ENCODE measurements around the gene OR6M1.

DNA sequence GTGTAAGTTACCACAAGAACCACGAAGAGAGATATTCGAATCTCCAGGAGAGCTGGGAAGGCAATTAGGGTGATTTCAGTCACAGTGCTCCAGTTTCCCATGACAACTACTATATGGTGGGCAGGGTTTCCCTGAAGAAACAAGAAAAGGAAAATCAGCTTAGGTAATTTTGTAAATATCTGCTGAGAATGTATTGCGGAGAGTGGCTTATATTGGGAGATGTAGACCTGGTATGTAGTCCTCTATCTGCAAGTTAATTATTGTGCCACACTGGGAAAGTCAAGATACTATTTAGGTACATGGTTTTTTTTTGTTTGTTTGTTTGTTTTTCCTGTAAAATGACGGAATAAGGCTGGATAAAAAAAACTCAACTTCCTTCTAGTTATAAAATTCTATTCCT lies at the start of gene OR6M1:
- TF ChIP-seq, protein P1, sequence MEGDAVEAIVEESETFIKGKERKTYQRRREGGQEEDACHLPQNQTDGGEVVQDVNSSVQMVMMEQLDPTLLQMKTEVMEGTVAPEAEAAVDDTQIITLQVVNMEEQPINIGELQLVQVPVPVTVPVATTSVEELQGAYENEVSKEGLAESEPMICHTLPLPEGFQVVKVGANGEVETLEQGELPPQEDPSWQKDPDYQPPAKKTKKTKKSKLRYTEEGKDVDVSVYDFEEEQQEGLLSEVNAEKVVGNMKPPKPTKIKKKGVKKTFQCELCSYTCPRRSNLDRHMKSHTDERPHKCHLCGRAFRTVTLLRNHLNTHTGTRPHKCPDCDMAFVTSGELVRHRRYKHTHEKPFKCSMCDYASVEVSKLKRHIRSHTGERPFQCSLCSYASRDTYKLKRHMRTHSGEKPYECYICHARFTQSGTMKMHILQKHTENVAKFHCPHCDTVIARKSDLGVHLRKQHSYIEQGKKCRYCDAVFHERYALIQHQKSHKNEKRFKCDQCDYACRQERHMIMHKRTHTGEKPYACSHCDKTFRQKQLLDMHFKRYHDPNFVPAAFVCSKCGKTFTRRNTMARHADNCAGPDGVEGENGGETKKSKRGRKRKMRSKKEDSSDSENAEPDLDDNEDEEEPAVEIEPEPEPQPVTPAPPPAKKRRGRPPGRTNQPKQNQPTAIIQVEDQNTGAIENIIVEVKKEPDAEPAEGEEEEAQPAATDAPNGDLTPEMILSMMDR (tag by site-specific recombination; IDR thresholded peaks at IDR 0.05): no peak
- no peak for TF ChIP-seq ZSCAN23 (tag by site-specific recombination; IDR thresholded peaks at IDR 0.05)
- TF ChIP-seq ZNF23 (tag by site-specific recombination; IDR thresholded peaks at IDR 0.05; ENCODE audit: borderline replicate concordance): no peak
- no peak for TF ChIP-seq ZNF211 (tag by site-specific recombination; IDR thresholded peaks at IDR 0.05; ENCODE audit: low read depth)
- TF ChIP-seq SETDB1 (IDR thresholded peaks at IDR 0.05; ENCODE audit: insufficient read length, low read length): no peak
- TF ChIP-seq ZNF10 (tag by site-specific recombination; IDR thresholded peaks at IDR 0.05): no peak
- TF ChIP-seq ZNF510 (tag by site-specific recombination; IDR thresholded peaks at IDR 0.05; ENCODE audit: insufficient replicate concordance): no peak
- TF ChIP-seq TCF7L2 (IDR thresholded peaks at IDR 0.05; ENCODE audit: borderline replicate concordance, low read depth, low read length): no peak
- TF ChIP-seq ZBTB7A (tag by site-specific recombination; IDR thresholded peaks at IDR 0.05; ENCODE audit: low read depth): no peak
- TF ChIP-seq ZNF473 (tag by site-specific recombination; IDR thresholded peaks at IDR 0.05): no peak
- TF ChIP-seq ZNF561 (tag by site-specific recombination; IDR thresholded peaks at IDR 0.05; ENCODE audit: borderline replicate concordance): no peak
- no peak for TF ChIP-seq ZNF140 (tag by site-specific recombination; IDR thresholded peaks at IDR 0.05)
- no peak for TF ChIP-seq ZNF274 (IDR thresholded peaks at IDR 0.05; ENCODE audit: low read length)
- TF ChIP-seq ZNF274 (tag by site-specific recombination; IDR thresholded peaks at IDR 0.05; ENCODE audit: borderline replicate concordance): no peak
- TF ChIP-seq ZFP37 (tag by site-specific recombination; IDR thresholded peaks at IDR 0.05): no peak

All from HEK293 (cell line).